Gastroesophageal sphincter (tissue), 3 donors: ENCODE data around the gene SUPT4H1.

Source experiments
- CTCF ChIP-seq, 4 experiments: fragments of 200-600 bp in 2 of 4; fragments of 450-650 bp in 2 of 4; sonication (generic) in 1 of 4; IDR thresholded peaks; one replicate each; pipeline ENCODE4 v1.5.1; 2017 to 2019; ENCODE audit warnings: antibody characterized with exemption in 4 of 4, mild to moderate bottlenecking in 2 of 4, moderate library complexity in 2 of 4
- POLR2A ChIP-seq, 2 donors: fragments of 450-650 bp; IDR thresholded peaks; one replicate each; pipeline ENCODE4 v1.6.1; 2017; ENCODE audit warnings: antibody characterized with exemption in 2 of 2, mild to moderate bottlenecking in 2 of 2, moderate library complexity in 1 of 2
- POLR2AphosphoS5 ChIP-seq: sonication (generic); formaldehyde crosslinking; IDR thresholded peaks from one replicate; pipeline ENCODE4 v1.6.1; 2017; ENCODE audit warnings: antibody characterized with exemption

DNA sequence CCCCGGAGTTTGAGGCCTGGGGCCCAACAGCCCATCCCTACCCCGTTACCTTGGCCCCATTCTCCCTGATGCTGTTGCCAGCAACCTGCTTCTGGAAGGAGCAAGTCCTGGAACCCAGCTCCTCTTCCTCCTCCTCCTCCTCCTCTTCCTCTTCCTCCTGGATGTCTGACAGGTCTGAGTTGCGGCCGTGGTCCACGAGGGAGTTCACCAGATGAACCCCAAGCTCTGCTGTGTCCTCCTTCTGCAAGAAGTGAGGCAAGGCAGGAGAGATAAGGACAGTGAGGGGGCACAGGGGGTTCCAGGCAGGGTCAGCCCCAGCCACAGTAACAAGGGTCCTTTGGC lies 42.1 kb downstream of the SUPT4H1 start:
- TF ChIP-seq POLR2AphosphoS5 = no peak
- no peak for TF ChIP-seq CTCF (IDR thresholded peaks at IDR 0.05)
- no peak for TF ChIP-seq POLR2A (IDR thresholded peaks at IDR 0.05)
